NB4 (cell line): ENCODE results near the gene GARRE1.

Experiments
- DNase-seq: peaks from one replicate; pipeline ENCODE4 v3.0.0; 2010; ENCODE audit warnings: low read depth
- H3K4me3 ChIP-seq: one replicate; pipeline ENCODE4 v1.5.1; 2011; ENCODE audit warnings: mild to moderate bottlenecking, low read depth, low read length, moderate library complexity
- CTCF ChIP-seq: IDR thresholded peaks from one replicate; pipeline ENCODE4 v1.5.1; 2012; ENCODE audit warnings: low read depth, low read length
- MAX ChIP-seq: IDR thresholded peaks from 2 replicates; pipeline ENCODE4 v1.6.1; 2011; ENCODE audit warnings: low read depth, low read length
- MYC ChIP-seq: IDR thresholded peaks from 2 replicates; pipeline ENCODE4 v1.6.1; 2011; ENCODE audit warnings: low read depth, low read length
- POLR2A ChIP-seq: IDR thresholded peaks from 2 replicates; pipeline ENCODE4 v1.6.1; 2011; ENCODE audit warnings: mild to moderate bottlenecking; ENCODE audit not compliant: insufficient read length; ENCODE audit errors: extremely low read depth

GARRE1 gene

GRCh38 chr19:34300962-34301361 is 46.6 kb downstream of the GARRE1 start:
- DNase-seq: no peak
- TF ChIP-seq CTCF (no peak), POLR2A (no peak), MYC (no peak), MAX (no peak)
- H3K4me3 ChIP-seq: no peak overlapping the region
